HG02610 (cell line): Measurements from ENCODE around the gene ABI1.
"Not testable (repeated sequence)": the region's sequence is repeated elsewhere in the genome, so short reads cannot be mapped to it uniquely, and the experiment has no call there.

Source experiments
- ATAC-seq: cut with Tn5 transposase; IDR thresholded peaks from one replicate; pipeline ENCODE4 v1.9.1; 2021; ENCODE audit warnings: mild to moderate bottlenecking, moderate library complexity; ENCODE audit not compliant: unreplicated experiment

Gene ABI1

GRCh38 chr10:26805567-26806245 lies 55.1 kb downstream of the ABI1 start:
- ATAC-seq = no peak

DNA sequence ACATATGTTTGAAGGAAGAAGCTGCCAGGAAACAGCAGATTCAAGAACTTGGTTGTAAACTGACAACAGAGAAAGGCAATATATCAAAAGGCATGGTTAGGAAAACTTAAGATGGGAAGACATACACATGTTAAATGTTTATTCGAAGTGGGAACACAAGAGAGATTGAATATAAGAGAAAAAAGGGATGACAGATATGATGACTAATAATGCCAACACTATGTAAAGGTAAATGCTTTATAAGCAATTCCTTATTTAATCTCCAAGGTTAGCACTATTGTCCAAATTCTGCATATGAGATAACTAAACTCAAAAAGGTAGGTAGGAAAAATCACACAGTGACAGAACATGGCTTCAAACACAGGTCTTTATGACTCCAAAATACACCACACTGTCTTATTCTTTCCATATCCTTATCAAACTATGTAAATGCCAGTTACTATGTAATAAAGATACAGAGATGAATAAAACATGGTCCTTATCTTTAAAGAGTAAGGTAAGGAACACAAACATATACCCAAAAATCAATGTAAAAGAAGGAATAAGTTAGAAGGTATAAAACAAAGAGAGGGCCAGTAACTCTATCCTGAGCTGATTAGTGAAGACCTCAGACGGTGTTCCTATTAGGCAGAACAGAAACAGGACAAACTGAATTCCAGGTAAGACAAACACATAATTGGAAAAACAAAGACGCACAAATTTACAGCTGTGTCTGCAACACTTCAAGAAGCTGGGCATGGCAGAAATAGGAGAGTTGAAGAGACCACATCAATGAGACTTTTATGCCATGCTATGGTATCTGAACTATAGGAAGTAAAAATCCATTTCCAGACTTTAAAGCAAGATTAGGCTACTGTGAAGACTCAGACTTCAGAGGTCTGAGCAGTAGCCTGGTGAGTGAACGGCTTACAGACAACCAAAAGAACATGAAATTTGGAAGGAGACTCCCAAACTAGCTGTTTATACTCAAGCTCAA lies 56.1 kb downstream of the ABI1 start:
- no peak for ATAC-seq

DNA sequence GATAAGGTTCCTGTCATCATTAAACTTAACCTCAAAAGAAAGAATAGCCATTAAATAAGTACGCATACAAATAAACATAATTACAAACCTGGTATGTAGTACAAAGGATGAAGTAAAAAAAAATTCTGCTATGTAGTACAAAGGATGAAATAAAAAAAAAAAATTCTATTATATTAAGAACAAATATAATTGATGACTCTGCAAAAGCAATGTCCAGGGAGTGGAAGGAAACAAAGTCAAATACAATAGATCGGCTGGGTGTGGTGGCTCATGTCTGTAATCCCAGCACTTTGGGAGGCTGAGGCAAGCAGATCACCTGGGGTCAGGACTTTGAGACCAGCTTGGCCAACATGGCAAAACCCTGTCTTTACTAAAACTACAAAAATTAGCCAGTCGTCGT lies 56.9 kb downstream of the ABI1 start:
- ATAC-seq = no peak

- no peak for ATAC-seq
These were observed 58.2 kb downstream of the ABI1 start for GRCh38 chr10:26802527-26802926.

DNA sequence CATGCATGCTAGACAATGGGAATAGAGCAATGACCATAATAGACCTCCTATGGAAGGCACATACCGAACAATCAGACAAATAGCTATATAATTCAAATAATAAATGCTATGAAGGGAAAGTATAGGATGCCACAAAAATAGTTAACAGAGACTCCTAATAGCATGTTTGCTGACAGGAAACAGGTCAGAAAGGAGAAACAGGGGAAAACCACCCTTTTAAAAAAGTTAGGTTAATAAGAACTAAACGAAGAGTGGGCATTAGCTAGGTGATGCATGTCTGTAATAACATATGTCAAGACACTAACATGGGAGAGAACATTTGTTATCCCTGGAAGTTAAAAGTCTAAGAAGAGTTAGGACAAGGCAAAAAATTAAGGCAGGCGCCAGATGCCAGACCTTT lies 58.9 kb downstream of the ABI1 start:
- no peak for ATAC-seq

GRCh38 chr10:26801274-26801673 lies 59.5 kb downstream of the ABI1 start:
- ATAC-seq = no peak

DNA sequence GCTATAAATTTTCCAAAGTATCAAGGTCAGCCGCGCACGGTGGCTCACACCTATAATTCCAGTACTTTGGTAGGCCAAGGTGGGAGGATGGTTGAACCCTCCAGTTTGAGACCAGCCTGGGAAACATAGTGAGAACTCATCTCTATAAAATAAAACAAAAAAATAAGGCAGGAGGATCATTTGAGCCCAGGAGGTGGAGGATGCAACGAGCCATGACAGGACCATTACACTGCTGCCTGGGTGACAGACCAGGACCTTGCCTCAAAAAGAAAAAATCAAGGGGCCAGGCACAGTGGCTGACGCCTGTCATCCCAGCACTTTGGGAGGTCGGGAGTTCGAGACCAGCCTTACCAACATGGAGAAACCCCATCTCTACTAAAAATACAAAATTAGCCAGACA lies 60.3 kb downstream of the ABI1 start:
- ATAC-seq = no peak

GRCh38 chr10:26799342-26799741 lies 61.4 kb downstream of the ABI1 start:
- peak; percentile 38 for ATAC-seq

DNA sequence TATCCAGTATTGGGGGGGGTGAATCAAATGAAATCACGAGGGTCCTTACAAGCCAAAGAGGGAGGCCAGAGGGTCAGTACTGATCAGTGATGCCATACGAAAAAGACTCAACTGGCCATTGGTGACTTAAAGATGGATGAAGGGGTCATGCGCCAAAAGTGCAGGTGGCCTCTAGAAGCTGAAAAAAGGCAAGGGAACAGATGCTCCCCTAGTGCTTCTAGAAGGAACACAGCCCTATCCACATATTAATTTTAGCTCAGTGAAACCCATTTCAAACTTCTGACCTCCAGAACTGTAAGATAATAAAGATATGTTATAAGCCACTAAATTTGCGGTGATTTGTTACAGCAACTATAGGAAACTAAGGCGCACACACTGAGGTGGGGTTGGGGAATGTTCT lies 62.5 kb downstream of the ABI1 start:
- no peak for ATAC-seq

GRCh38 chr10:26797340-26797739 lies 63.4 kb downstream of the ABI1 start:
- no peak for ATAC-seq

GRCh38 chr10:26792758-26793495 lies 67.8 kb downstream of the ABI1 start:
- ATAC-seq = no peak

DNA sequence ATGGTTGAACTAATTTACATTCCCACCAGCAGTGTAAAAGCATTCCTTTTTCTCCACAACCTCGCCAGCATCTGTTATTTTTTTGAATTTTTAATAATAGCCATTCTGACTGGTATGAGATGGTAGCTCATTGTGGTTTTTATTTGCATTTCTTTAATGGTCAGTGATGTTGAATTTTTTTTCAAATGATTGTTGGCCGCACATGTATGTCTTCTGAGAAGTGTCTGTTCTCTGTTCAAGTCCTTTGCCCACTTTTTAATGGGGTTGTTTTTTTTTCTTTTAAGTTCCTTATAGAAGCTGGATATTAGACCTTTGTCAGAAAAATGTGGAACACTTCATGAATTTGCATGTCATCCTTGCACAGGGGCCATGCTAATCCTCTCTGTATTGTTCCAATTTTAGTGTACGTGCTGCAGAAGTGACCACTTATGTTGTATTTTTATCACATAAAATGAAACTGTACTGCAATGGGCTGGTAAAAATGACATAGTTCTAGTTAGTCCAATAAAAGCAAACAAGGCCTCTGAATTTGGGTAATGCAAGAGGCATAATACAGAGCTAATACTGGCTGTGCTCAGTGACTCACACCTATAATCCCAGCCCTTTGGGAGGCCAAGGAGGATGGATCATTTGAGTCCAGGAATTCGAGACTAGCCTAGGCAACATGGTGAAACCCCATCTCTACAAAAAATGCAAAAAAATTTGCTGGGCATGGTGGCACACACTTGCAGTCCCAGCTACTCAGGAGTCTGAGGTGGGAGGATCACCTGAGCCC lies 70.3 kb downstream of the ABI1 start:
- no peak for ATAC-seq

DNA sequence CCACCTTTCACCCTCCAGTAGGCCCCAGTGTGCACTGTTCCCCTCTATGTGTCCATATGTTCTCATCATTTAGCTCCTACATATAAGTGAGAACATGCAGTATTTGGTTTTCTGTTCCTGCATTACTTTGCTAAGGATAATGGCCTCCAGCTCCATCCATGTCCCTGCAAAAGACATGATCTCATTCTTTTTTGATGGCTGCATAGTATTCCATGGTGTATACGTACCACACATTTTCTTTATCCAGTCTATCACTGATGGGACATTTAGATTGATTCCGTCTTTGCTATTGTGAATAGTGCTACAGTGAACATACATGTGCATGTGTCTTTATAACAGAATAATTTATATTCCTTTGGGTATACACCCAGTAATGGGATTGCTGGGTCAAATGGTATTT lies 71.0 kb downstream of the ABI1 start:
- not testable (repeated sequence) for ATAC-seq

DNA sequence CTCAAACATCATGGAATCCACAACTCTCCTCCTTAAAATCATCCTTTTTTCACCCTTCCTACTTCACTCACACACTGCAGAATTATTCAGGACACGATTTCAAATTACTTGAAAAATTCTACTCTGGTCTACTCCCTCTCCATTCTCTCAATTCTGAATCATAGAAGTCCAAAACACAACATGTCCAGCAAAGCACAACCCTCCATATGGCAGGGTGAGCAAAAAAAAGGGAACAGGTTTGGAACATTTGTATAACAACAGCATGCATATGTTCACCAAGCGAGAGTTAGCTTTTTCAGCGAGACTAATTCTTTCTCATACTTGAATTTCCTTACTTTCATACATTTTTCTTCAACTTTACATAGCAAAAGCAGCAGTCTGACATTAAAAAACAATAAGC lies 73.4 kb downstream of the ABI1 start:
- ATAC-seq = no peak

GRCh38 chr10:26781797-26782196 lies 79.0 kb downstream of the ABI1 start:
- peak; percentile 14 for ATAC-seq

GRCh38 chr10:26780793-26781601 lies 79.8 kb downstream of the ABI1 start:
- ATAC-seq = peak; percentile 77

- ATAC-seq = no peak
These were observed 80.5 kb downstream of the ABI1 start for GRCh38 chr10:26780106-26780792.

DNA sequence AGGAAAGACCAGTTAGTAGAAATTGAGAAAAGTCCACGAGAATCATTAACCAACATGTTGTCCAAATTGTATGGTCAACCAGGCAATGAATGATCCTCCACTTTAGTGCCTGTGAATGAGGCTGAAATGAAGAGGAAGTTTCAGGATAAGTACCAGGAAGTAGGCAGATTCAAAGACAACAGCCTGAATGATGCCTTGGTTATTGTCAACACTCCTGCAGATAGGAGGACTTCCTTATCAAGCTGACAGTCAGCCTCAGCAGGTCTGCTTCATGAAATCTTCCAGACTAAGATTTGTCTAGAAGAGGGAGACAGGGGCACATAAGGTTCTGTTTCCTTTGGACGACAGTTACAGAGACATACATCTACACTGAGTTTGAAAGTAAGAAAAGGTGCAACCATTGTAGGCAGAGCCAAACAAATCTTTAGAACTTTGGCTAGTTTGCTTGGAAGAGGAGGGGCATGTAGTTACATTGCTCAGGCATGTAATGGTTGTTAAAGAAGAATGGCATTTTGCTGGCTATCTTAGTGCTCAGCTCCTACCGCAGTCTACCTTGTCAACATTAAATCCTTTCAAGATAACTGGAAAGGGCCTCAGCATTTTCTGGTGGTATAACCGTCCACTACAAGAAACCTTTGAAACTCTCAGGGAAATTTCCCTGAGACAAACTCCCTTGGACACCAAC lies 81.4 kb downstream of the ABI1 start:
- ATAC-seq = no peak

DNA sequence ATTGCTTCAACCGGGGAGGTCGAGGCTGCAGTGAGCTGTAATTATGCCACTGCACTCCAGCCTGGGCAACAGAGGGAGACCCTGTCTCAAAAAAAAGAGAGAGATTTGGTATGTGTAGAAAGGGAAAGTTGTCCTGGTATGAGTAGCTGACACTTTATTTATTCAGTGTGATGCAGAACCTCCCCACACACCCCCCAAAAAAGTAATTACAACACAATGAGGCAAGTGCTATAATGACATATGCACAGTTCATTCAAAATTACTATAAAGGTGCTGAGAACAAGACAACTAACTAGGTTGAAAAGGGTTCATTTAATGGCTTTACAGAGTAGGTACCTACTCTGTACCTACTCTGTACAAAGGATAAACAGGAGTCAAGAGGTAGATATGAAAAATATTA lies 83.1 kb downstream of the ABI1 start:
- no peak for ATAC-seq
